HG02852 (cell line): ENCODE measurements around the gene MYH6.
A peak's percentile ranks its signal among the peaks of the same experiment; 100 is the strongest.
"Not testable (repeated sequence)": the region's sequence is repeated elsewhere in the genome, so short reads cannot be mapped to it uniquely, and the experiment has no call there.

Source experiments
- ATAC-seq: cut with Tn5 transposase; IDR thresholded peaks from one replicate; pipeline ENCODE4 v1.9.1; 2021; ENCODE audit warnings: mild to moderate bottlenecking, moderate library complexity; ENCODE audit not compliant: unreplicated experiment

MYH6 gene

DNA sequence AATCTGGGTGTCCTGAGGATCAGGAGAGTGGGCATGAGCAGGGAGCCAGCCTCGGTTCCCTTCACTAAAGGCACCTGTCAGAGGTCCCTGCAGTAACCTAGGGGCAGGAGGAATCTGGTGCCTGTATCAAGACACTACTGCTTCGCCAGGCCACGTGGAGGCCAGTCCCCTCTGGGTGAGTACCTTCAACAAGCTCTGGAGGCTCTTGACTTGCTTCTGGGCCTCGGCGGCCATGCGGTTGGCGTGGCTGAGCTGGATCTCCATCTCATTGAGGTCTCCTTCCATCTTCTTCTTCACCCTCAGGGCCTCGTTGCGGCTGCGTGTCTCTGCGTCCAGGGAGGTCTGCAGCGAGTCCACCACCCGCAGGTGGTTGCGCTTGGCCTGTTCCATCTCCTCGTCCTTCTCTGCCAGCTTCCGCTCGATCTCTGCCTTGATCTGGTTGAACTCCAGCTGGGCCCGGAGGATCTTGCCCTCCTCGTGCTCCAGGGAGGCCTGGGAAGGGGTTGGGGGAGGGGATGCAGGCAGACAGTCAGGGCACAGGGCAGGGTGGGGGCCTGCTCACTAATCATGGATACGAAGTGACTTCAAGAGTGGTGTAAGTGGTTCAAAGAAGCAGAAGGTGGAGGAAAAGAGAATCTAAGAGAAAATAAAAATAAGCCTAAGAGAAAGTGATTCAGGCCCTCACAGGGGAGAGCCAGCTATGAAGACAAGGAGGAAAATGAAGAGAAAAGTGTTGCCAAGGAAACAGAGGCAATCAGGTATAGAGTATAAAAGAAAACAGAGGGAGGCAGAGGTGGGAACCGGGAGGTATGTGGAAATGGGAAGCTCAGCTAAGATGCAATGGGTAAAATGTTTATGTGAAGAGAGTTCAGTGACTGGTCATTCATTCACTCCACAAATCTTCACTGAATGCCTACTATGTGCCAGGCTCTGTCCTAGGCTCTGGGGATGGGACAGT lies 8.0 kb upstream of the MYH6 start:
- ATAC-seq, result no peak

GRCh38 chr14:23414906-23415820 lies 7.1 kb upstream of the MYH6 start:
- ATAC-seq, result no peak

GRCh38 chr14:23414254-23414653 lies 6.2 kb upstream of the MYH6 start:
- ATAC-seq, result no peak

DNA sequence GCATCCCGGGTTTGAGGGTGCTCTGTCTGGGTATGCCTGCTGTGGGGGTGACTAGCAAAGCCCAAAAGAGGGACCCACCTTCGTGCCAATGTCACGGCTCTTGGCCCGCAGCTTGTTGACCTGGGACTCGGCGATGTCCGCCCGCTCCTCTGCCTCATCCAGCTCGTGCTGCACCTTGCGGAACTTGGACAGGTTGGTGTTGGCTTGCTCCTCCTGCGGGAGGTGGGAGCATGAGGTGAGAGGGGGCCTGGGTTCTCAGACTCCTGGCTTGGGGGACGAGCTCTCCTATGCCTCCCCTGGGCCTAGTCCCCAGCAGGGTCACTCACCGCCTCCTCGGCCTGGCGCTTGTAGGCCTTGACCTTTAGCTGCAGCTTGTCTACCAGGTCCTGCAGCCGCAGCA lies 5.6 kb upstream of the MYH6 start:
- no peak for ATAC-seq

DNA sequence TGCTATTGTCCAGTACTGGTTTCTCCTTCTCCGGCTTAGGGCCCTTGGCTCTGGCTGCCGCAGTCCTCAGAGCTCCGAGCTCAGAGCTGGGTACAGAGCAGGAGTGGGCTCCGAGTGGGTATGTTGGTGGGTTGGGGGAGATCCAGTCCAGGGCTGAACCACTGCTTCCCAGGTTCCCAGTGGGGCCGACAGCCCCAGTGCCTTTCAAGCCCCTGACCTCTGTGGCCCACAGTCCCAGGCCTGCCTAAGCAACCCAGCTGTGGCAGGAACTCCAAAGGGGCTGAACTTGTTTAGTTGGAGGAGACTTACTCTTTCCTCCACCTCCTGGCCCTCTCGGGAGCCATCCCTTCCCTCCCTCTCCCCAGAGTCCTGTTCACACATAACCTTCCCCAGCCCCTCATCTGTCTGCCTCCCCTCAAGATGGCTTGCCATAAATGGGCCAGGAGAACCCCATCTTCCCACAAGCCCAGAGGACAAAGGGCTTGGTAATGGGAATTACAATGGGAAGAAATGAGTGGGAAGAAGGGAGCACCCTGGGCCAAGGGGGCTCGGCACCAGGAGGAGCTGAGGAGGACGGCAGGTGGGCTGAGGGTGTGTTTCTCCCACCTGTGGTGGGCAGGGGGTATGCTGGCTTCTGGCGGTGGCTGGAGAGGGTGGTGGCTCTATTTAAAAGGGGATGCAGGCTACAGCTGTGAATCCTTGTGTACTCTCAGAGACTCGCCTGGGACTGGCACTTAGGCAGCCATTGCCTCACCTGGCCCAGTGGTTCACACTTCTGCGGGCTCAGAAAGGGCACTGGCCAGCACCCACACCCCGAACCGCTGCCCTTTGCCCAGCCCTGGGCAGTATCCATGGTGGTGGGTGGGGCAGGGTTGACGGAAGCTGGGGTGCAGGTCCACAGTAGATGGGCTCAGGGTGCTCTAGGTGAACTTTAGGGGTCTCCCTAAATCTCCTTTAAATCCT lies 3.8 kb upstream of the MYH6 start:
- no peak for ATAC-seq

- ATAC-seq, result no peak
Observed at GRCh38 chr14:23409966-23410635, 2.0 kb upstream of the MYH6 start.

- peak; percentile 45 for ATAC-seq
Observed at GRCh38 chr14:23409475-23409874, 1.4 kb upstream of the MYH6 start.

- no peak for ATAC-seq
Observed at GRCh38 chr14:23408307-23408630, 196 bp upstream of the MYH6 start.

- ATAC-seq, result no peak
Observed at GRCh38 chr14:23406725-23407355, 1.2 kb downstream of the MYH6 start.

DNA sequence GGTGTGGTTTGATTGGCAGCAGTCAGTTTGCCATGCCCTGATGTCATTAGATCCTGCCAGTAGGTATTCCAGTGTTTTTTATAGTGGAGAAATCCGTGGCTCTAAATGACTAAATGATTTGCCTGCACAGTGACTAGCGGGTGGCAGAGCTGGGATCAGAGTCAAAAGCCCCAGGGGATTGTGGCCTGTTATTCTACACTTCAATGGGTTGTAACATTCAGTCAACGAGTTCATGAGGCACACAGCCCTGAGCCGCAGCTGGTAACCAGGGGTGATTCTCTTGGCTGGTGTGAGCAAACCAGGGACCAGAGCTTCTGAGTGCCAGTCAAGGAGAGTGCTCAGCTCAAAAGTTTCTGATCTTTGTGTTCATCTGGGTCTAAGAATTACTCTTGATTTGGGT lies 1.8 kb downstream of the MYH6 start:
- ATAC-seq, result no peak

DNA sequence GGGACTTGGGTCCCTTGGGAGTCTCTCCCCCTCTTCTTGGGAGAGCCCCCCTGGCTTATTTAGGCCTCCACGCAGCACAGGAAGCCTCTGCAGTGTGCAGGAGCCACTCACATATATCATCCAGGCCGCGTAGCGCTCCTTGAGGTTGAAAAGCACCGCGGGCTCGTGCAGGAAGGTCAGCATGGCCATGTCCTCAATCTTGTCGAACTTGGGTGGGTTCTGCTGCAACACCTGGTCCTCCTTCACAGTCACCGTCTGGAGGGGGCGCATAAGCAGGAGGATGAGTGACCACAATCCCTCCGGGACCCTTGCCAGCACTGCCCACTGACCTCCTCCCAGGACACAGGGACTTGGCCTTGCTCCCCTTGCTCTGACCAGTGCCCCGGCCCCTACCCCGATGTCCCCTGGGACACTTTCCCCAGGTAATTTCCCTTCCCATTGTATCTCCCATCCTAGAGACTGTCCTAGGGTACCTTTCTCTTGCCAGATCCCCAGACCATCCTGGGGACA lies 2.5 kb downstream of the MYH6 start:
- no peak for ATAC-seq

DNA sequence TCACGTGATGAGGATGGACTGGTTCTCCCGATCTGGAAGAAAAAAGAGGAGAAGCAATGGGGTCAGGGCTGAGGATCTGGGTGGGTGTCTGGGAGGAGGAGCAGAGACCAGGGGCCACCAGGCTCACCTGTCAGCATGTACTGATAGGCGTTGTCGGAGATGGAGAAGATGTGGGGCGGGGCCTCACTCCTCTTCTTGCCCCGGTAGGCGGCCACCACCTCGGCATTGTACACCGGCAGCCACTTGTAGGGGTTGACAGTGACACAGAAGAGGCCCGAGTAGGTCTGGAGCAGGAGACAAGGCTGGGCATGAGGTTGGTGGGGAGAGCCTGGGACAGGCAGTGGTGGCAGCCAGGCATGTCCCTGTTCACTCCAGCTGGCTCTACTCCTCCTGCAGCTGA lies 3.0 kb downstream of the MYH6 start:
- ATAC-seq, result no peak

DNA sequence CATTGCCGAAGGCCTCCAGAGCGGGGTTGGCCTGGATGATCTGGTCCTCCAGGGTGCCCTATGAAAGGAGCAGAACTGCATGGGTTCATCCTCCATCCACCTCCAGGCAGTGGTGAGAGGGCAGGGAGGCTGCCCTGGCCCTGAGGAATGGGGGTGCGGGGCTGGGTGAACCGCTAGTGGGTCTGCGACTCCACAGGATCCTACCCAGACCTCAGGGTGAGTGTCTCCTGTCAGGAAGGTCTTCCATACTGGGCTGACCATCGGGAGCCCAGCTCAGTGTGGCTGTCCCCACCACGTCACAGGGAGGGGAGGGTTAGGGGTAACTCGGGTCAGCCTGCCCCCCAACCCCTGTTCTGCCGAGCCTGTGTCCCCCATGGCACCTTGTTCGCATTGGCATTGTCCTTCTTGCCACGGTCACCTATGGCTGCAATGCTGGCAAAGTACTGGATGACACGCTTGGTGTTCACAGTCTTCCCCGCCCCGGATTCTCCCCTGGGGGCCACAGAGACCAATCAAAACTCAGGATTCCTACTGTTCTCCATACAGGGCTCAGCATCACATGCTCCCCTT lies 3.7 kb downstream of the MYH6 start:
- no peak for ATAC-seq

DNA sequence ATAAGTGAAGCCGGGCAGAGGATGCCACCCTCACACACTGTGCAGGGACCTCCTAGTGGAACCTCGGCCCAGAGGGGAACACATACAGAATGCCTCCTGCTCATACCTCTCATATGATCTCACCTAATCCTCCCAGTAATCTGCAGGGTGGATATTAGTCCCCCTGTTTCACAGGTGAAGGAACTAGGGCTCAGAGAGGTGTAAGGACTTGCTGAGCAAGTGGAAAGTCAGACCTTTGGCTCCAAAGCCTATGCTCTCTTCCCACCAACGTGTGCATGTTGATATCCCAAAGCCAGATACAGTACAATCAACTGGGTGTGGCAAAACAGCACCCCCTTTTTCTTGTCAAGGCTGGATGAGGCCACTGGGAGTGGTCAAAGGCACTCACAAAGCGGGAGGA lies 4.2 kb downstream of the MYH6 start:
- no peak for ATAC-seq

GRCh38 chr14:23403139-23403438 lies 5.0 kb downstream of the MYH6 start:
- ATAC-seq, result no peak

GRCh38 chr14:23402296-23403138 lies 5.6 kb downstream of the MYH6 start:
- ATAC-seq, result no peak

DNA sequence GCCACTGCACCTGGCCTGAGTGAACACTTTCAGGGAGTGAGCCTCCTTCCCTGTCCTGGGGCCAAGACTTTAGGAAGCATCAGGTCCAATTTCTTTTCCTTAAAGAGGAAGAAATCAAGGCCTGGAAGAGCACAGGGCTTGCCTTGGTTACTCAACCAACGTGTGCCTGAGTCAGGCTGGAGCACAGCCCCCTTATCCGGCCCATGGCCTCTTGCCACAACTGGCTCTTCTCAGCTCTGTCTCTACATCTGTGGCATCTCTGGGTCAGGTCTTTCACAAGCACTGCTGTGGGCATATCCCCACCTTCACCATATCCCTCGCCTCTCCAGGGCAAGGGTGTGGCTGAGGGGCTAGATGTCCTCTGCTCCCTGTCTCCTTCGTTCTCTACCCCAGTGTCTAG lies 6.8 kb downstream of the MYH6 start:
- no peak for ATAC-seq

GRCh38 chr14:23400496-23401149 lies 7.5 kb downstream of the MYH6 start:
- not testable (repeated sequence) for ATAC-seq
